Measurements from ENCODE around the gene MYH11. TPM values are rescaled to one million over a fixed set of nuclear protein-coding genes. Genes with fewer than 3 reads are reported as not detected.

The MYH11 gene
- polyA plus RNA-seq, 1 donor (not counting 4 experiments of a cell fraction or from before 2014, with no cell fraction given), result not detected

- Histone ChIP-seq H2AFZ (ENCODE audit: control insufficient read depth, low read length) (no peak overlapping the region), H3K9me3 (ENCODE audit: control insufficient read depth, low read depth, low read length) (no peaks in the 10 kb centered on the region), H3K27me3 (ENCODE audit: control insufficient read depth, extremely low read depth, insufficient read depth, low read length) (no peaks in the 10 kb centered on the region), H4K20me1 (ENCODE audit: control insufficient read depth, extremely low read depth, insufficient read depth, low read length) (no peaks in the 10 kb centered on the region), H3K9me1 (ENCODE audit: control insufficient read depth, extremely low read depth, insufficient read depth, low read length) (no peaks in the 10 kb centered on the region), H3K4me3 (ENCODE audit: control insufficient read depth in 2 of 3, extremely low read depth in 1 of 3, insufficient read depth in 2 of 3, low read depth in 1 of 3, low read length in 3 of 3) (no peak overlapping the region), H3K36me3 (ENCODE audit: control insufficient read depth in 2 of 2, extremely low read depth in 1 of 2, insufficient read depth in 2 of 2, low read length in 2 of 2) (no peaks in the 10 kb centered on the region), H3K4me2 (ENCODE audit: control insufficient read depth, extremely low read depth, insufficient read depth, low read depth, low read length) (no peak overlapping the region), H3K27ac (ENCODE audit: control insufficient read depth, insufficient read depth, low read length) (no peak overlapping the region), H3K79me2 (ENCODE audit: control insufficient read depth, insufficient read depth, low read length) (no peaks in the 10 kb centered on the region), H3K4me1 (ENCODE audit: control insufficient read depth, extremely low read depth, insufficient read depth, low read length) (no peaks in the 10 kb centered on the region), H3K9ac (ENCODE audit: control insufficient read depth, extremely low read depth, insufficient read depth, low read length) (no peak overlapping the region)
- FAIRE-seq (no peak), DNase-seq (ENCODE audit: low read depth, low spot score) (no peak)
- dilution Hi-C loops (cut with MboI; ENCODE audit: extremely low pct_ligation_motif_present, low sequenced_read_pairs), result no loop called here
- TF ChIP-seq CTCF (optimal IDR thresholded peaks at IDR 0.05 in 1 of 3, IDR thresholded peaks at IDR 0.05 in 1 of 3, conservative IDR thresholded peaks at IDR 0.05 in 1 of 3; ENCODE audit: extremely low read depth in 1 of 3, insufficient read depth in 2 of 3, low read length in 3 of 3), result no peak
- no peak for TF ChIP-seq EZH2 (IDR thresholded peaks at IDR 0.05; ENCODE audit: low read length)
These were observed 92.7 kb downstream of the MYH11 start for GRCh38 chr16:15764112-15764511.

DNA sequence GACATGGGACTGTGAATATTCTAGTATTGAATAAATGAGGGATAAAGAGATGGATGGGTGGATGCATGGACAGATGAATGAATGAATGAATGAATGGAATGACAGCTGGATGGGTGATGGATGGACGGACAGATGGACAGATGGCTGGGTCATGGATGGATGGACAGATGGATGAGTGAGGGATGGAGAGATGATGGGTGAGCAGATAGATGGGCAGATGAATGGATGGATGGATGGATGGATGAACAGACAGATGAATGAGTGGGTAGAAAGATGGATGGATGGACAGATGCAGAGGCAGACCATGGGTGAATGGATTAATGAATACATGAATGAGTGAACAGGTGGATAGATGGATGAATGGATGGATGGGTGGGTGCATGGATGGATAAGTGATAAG, 96.7 kb downstream of the MYH11 start:
- H3K27me3 ChIP-seq (ENCODE audit: control insufficient read depth, extremely low read depth, insufficient read depth, low read length), result no peaks in the 10 kb centered on the region
- H2AFZ ChIP-seq (ENCODE audit: control insufficient read depth, low read length), result no peak overlapping the region
- H3K36me3 ChIP-seq (ENCODE audit: control insufficient read depth in 2 of 2, extremely low read depth in 1 of 2, insufficient read depth in 2 of 2, low read length in 2 of 2), result no peaks in the 10 kb centered on the region
- no peak overlapping the region for H3K4me3 ChIP-seq (ENCODE audit: control insufficient read depth in 2 of 3, extremely low read depth in 1 of 3, insufficient read depth in 2 of 3, low read depth in 1 of 3, low read length in 3 of 3)
- no peaks in the 10 kb centered on the region for H4K20me1 ChIP-seq (ENCODE audit: control insufficient read depth, extremely low read depth, insufficient read depth, low read length)
- DNase-seq (ENCODE audit: low read depth, low spot score), result no peak
- H3K9ac ChIP-seq (ENCODE audit: control insufficient read depth, extremely low read depth, insufficient read depth, low read length), result no peak overlapping the region
- dilution Hi-C loops (cut with MboI; ENCODE audit: extremely low pct_ligation_motif_present, low sequenced_read_pairs), result no loop called here
- no peaks in the 10 kb centered on the region for H3K9me3 ChIP-seq (ENCODE audit: control insufficient read depth, low read depth, low read length)
- H3K79me2 ChIP-seq (ENCODE audit: control insufficient read depth, insufficient read depth, low read length), result no peaks in the 10 kb centered on the region
- no peaks in the 10 kb centered on the region for H3K4me1 ChIP-seq (ENCODE audit: control insufficient read depth, extremely low read depth, insufficient read depth, low read length)
- no peak overlapping the region for H3K4me2 ChIP-seq (ENCODE audit: control insufficient read depth, extremely low read depth, insufficient read depth, low read depth, low read length)
- FAIRE-seq, result no peak
- TF ChIP-seq CTCF (optimal IDR thresholded peaks at IDR 0.05 in 1 of 3, IDR thresholded peaks at IDR 0.05 in 1 of 3, conservative IDR thresholded peaks at IDR 0.05 in 1 of 3; ENCODE audit: extremely low read depth in 1 of 3, insufficient read depth in 2 of 3, low read length in 3 of 3), result no peak
- TF ChIP-seq EZH2 (IDR thresholded peaks at IDR 0.05; ENCODE audit: low read length), result no peak
- no peak overlapping the region for H3K27ac ChIP-seq (ENCODE audit: control insufficient read depth, insufficient read depth, low read length)
- no peaks in the 10 kb centered on the region for H3K9me1 ChIP-seq (ENCODE audit: control insufficient read depth, extremely low read depth, insufficient read depth, low read length)
